Effector memory CD8-positive, alpha-beta T cell (primary cell): ENCODE data around the gene GRIN1.
A peak's percentile ranks its signal among the peaks of the same experiment; 100 is the strongest.

Experiments
- ATAC-seq: fragments of 150-1000 bp; cut with Tn5 transposase; replicated peaks from 2 replicates; pipeline ENCODE4 v1.10.0; 2021; ENCODE audit warnings: mild to moderate bottlenecking, moderate library complexity
- DNase-seq, 3 experiments: peaks; one replicate each; pipeline ENCODE4 v3.0.0; 2021
- H3K27ac Mint-ChIP-seq, 2 donors: one replicate each; pipeline ENCODE4 v1.8.0; 2022; ENCODE audit warnings: mild to moderate bottlenecking in 2 of 2, mixed read lengths in 2 of 2, moderate library complexity in 2 of 2
- H3K27me3 Mint-ChIP-seq, 2 donors: one replicate each; pipeline ENCODE4 v1.8.0; 2022; ENCODE audit warnings: mixed read lengths in 2 of 2
- H3K36me3 Mint-ChIP-seq: one replicate; pipeline ENCODE4 v1.8.0; 2022; ENCODE audit warnings: mild to moderate bottlenecking, moderate library complexity, mixed read lengths; ENCODE audit not compliant: insufficient read depth
- H3K4me1 Mint-ChIP-seq, 2 donors: one replicate each; pipeline ENCODE4 v1.8.0; 2022; ENCODE audit warnings: low read depth in 2 of 2, mixed read lengths in 2 of 2
- H3K4me3 Mint-ChIP-seq, 2 donors: one replicate each; pipeline ENCODE4 v1.8.0; 2022; ENCODE audit warnings: mild to moderate bottlenecking in 2 of 2, mixed read lengths in 2 of 2, moderate library complexity in 2 of 2
- H3K9me3 Mint-ChIP-seq, 2 donors: one replicate each; pipeline ENCODE4 v1.8.0; 2022; ENCODE audit warnings: mixed read lengths in 2 of 2

The GRIN1 gene

GRCh38 chr9:137192859-137193258, 53.9 kb downstream of the GRIN1 start:
- Mint-ChIP-seq H3K36me3 (peaks cover 25% of the 10 kb centered on the region), H3K9me3 (no peaks in the 10 kb centered on the region), H3K4me1 (peaks cover 16 to 18% of the 10 kb centered on the region in 2 donors), H3K27me3 (no peaks in the 10 kb centered on the region), H3K27ac (no peak overlapping the region), H3K4me3 (no peak overlapping the region)
- no peak for DNase-seq
- ATAC-seq, result no peak

- Mint-ChIP-seq H3K27me3 (no peaks in the 10 kb centered on the region), H3K36me3 (peaks cover 18% of the 10 kb centered on the region), H3K27ac (no peak overlapping the region)
Observed at GRCh38 chr9:137193771-137194170, 54.8 kb downstream of the GRIN1 start.

GRCh38 chr9:137194388-137194787, 55.4 kb downstream of the GRIN1 start:
- no peak for DNase-seq
- ATAC-seq, result no peak
- Mint-ChIP-seq H3K27me3 (no peaks in the 10 kb centered on the region), H3K36me3 (peaks cover 16% of the 10 kb centered on the region), H3K4me1 (peaks cover 11% of the 10 kb centered on the region in 2 donors), H3K27ac (no peak overlapping the region), H3K4me3 (no peak overlapping the region), H3K9me3 (no peaks in the 10 kb centered on the region)

More at GRCh38 chr9:137193771-137194170, 54.8 kb downstream of the GRIN1 start:
- ATAC-seq (no peak), DNase-seq (no peak)
- Mint-ChIP-seq H3K9me3 (no peaks in the 10 kb centered on the region), H3K4me3 (no peak overlapping the region), H3K4me1 (peaks cover 16% of the 10 kb centered on the region in 2 donors)

GRCh38 chr9:137194909-137195308, 56.0 kb downstream of the GRIN1 start:
- Mint-ChIP-seq H3K9me3 (no peaks in the 10 kb centered on the region), H3K27me3 (no peaks in the 10 kb centered on the region), H3K27ac (no peak overlapping the region), H3K4me3 (no peak overlapping the region), H3K4me1 (peaks cover 9% of the 10 kb centered on the region in 2 donors), H3K36me3 (peaks cover 16% of the 10 kb centered on the region)
- ATAC-seq (no peak), DNase-seq (no peak)

GRCh38 chr9:137195525-137196220, 56.7 kb downstream of the GRIN1 start:
- peaks cover 6% of the 10 kb centered on the region in 2 donors for H3K4me1 Mint-ChIP-seq
- no peaks in the 10 kb centered on the region for H3K27me3 Mint-ChIP-seq
- ATAC-seq (no peak), DNase-seq (no peak)
- H3K9me3 Mint-ChIP-seq, result no peaks in the 10 kb centered on the region
- no peak overlapping the region for H3K4me3 Mint-ChIP-seq
- no peak overlapping the region for H3K27ac Mint-ChIP-seq
- peaks cover 13% of the 10 kb centered on the region for H3K36me3 Mint-ChIP-seq

GRCh38 chr9:137198051-137198901, 59.3 kb downstream of the GRIN1 start:
- H3K27ac Mint-ChIP-seq, result no peak overlapping the region
- ATAC-seq (no peak), DNase-seq (no peak)
- H3K4me1 Mint-ChIP-seq, result peaks cover 8 to 14% of the 10 kb centered on the region in 2 donors
- no peaks in the 10 kb centered on the region for H3K9me3 Mint-ChIP-seq
- no peaks in the 10 kb centered on the region for H3K27me3 Mint-ChIP-seq
- peaks cover 8% of the 10 kb centered on the region for H3K36me3 Mint-ChIP-seq
- no peak overlapping the region for H3K4me3 Mint-ChIP-seq

GRCh38 chr9:137198902-137199283, 59.9 kb downstream of the GRIN1 start:
- peaks cover 8% of the 10 kb centered on the region for H3K36me3 Mint-ChIP-seq
- H3K4me1 Mint-ChIP-seq, result peaks cover 8 to 14% of the 10 kb centered on the region in 2 donors
- no peaks in the 10 kb centered on the region for H3K9me3 Mint-ChIP-seq
- DNase-seq (no peak), ATAC-seq (no peak)
- no peaks in the 10 kb centered on the region for H3K27me3 Mint-ChIP-seq
- H3K27ac Mint-ChIP-seq, result no peak overlapping the region
- peak overlapping the region in 1 of 2 donors; percentile 85 for H3K4me3 Mint-ChIP-seq

GRCh38 chr9:137199411-137200121, 60.6 kb downstream of the GRIN1 start:
- Mint-ChIP-seq H3K9me3 (no peaks in the 10 kb centered on the region), H3K27me3 (no peaks in the 10 kb centered on the region), H3K36me3 (peaks cover 15% of the 10 kb centered on the region), H3K27ac (peak overlapping the region in 1 of 2 donors; percentile 83), H3K4me3 (peak overlapping the region; percentile 77 to 85), H3K4me1 (peaks cover 8 to 16% of the 10 kb centered on the region in 2 donors)
- no peak for DNase-seq
- no peak for ATAC-seq

- DNase-seq, result peak; percentile 97 to 98 (median 97)
- Mint-ChIP-seq H3K9me3 (no peaks in the 10 kb centered on the region), H3K4me1 (peaks cover 8 to 20% of the 10 kb centered on the region in 2 donors), H3K36me3 (peaks cover 25% of the 10 kb centered on the region), H3K27ac (peak within 1 kb of the TSS; percentile 81 to 89), H3K27me3 (no peaks in the 10 kb centered on the region), H3K4me3 (peak within 1 kb of the TSS; percentile 85)
- peak; percentile 90 for ATAC-seq
Observed at GRCh38 chr9:137200311-137201204, 61.6 kb downstream of the GRIN1 start, which contains the start of gene TPRN. Gene TPRN (minus strand): TSS chr9:137200741. CDS start chr9:137200711, 30 bp downstream.

GRCh38 chr9:137201205-137201868, 62.4 kb downstream of the GRIN1 start:
- peak overlapping the region; percentile 81 to 89 for H3K27ac Mint-ChIP-seq
- H3K36me3 Mint-ChIP-seq, result peaks cover 33% of the 10 kb centered on the region
- no peak for DNase-seq
- peak overlapping the region; percentile 85 for H3K4me3 Mint-ChIP-seq
- H3K27me3 Mint-ChIP-seq, result no peaks in the 10 kb centered on the region
- ATAC-seq, result no peak
- peaks cover 14 to 27% of the 10 kb centered on the region in 2 donors for H3K4me1 Mint-ChIP-seq
- no peaks in the 10 kb centered on the region for H3K9me3 Mint-ChIP-seq

- Mint-ChIP-seq H3K4me1 (peaks cover 29 to 40% of the 10 kb centered on the region in 2 donors), H3K4me3 (peak overlapping the region in 1 of 2 donors; percentile 85), H3K27ac (no peak overlapping the region), H3K36me3 (peaks cover 40% of the 10 kb centered on the region), H3K27me3 (no peaks in the 10 kb centered on the region), H3K9me3 (no peaks in the 10 kb centered on the region)
- DNase-seq (no peak), ATAC-seq (no peak)
Observed at GRCh38 chr9:137202966-137203365, 64.0 kb downstream of the GRIN1 start.

- Mint-ChIP-seq H3K4me1 (peaks cover 26 to 40% of the 10 kb centered on the region in 2 donors), H3K9me3 (no peaks in the 10 kb centered on the region), H3K27ac (peak overlapping the region; percentile 96 to 97), H3K36me3 (peaks cover 40% of the 10 kb centered on the region), H3K27me3 (no peaks in the 10 kb centered on the region), H3K4me3 (peak overlapping the region; percentile 91 to 94)
- ATAC-seq, result no peak
- DNase-seq, result no peak
Observed at GRCh38 chr9:137204731-137205125, 65.8 kb downstream of the GRIN1 start.
